GM23338 (cell line): ENCODE measurements around the gene BRD9. TPM values are rescaled to one million over a fixed set of nuclear protein-coding genes. Genes with fewer than 3 reads are reported as not detected.

Source experiments
- ATAC-seq: fragments of 200-7000 bp; cut with Tn5 transposase; 3 replicates; pipeline ENCODE4 v1.9.1; 2020
- DNase-seq: peaks from one replicate; pipeline ENCODE4 v3.0.0-alpha.2; 2015; ENCODE audit warnings: low spot score
- H2AFZ ChIP-seq: fragments of 200-600 bp; sonication (generic); 2 replicates; pipeline ENCODE4 v1.8.0; 2016; ENCODE audit warnings: antibody characterized with exemption, mild to moderate bottlenecking, moderate library complexity
- H3F3A ChIP-seq: fragments of 200-600 bp; sonication (generic); replicated peaks from 2 replicates; pipeline ENCODE4 v1.8.0; 2017; ENCODE audit warnings: antibody characterized with exemption, mixed run types, low read depth
- H3K27ac ChIP-seq: fragments of 200-600 bp; sonication (generic); 2 replicates; pipeline ENCODE4 v1.6.1; 2016; ENCODE audit warnings: low read depth
- H3K27me3 ChIP-seq: fragments of 200-600 bp; sonication (generic); 2 replicates; pipeline ENCODE4 v1.8.0; 2016; ENCODE audit warnings: mild to moderate bottlenecking, mixed run types, moderate library complexity; ENCODE audit not compliant: insufficient read depth
- H3K36me3 ChIP-seq: fragments of 200-600 bp; sonication (generic); 2 replicates; pipeline ENCODE4 v1.8.0; 2016; ENCODE audit warnings: mild to moderate bottlenecking; ENCODE audit not compliant: insufficient read depth
- H3K4me1 ChIP-seq: fragments of 200-600 bp; sonication (generic); 2 replicates; pipeline ENCODE4 v1.8.0; 2016; ENCODE audit warnings: mild to moderate bottlenecking, moderate library complexity; ENCODE audit not compliant: insufficient read depth
- H3K4me2 ChIP-seq: fragments of 200-600 bp; sonication (generic); 2 replicates; pipeline ENCODE4 v1.7.1; 2017; ENCODE audit warnings: mixed run types
- H3K4me3 ChIP-seq: fragments of 200-600 bp; sonication (generic); 2 replicates; pipeline ENCODE4 v1.6.1; 2016; ENCODE audit warnings: mixed run types
- H3K79me2 ChIP-seq: fragments of 200-600 bp; sonication (generic); replicated peaks from 2 replicates; pipeline ENCODE4 v1.8.0; 2017; ENCODE audit warnings: mild to moderate bottlenecking; ENCODE audit not compliant: insufficient read depth
- H3K9me2 ChIP-seq: fragments of 200-600 bp; sonication (generic); 2 replicates; pipeline ENCODE4 v1.8.0; 2017; ENCODE audit not compliant: insufficient read depth
- H4K20me1 ChIP-seq: fragments of 200-600 bp; sonication (generic); replicated peaks from 2 replicates; pipeline ENCODE4 v1.8.0; 2017; ENCODE audit warnings: mild to moderate bottlenecking; ENCODE audit not compliant: insufficient read depth
- H3K27ac Mint-ChIP-seq: 2 replicates; pipeline ENCODE4 v1.8.0; 2020; ENCODE audit warnings: inconsistent platforms, mild to moderate bottlenecking, moderate library complexity, mixed read lengths
- H3K27me3 Mint-ChIP-seq: 3 replicates; pipeline ENCODE4 v1.8.0; 2022; ENCODE audit warnings: low read depth, mild to moderate bottlenecking, moderate library complexity, mixed read lengths, inconsistent platforms; ENCODE audit not compliant: insufficient read depth, poor library complexity
- H3K36me3 Mint-ChIP-seq: 3 replicates; pipeline ENCODE4 v1.8.0; 2021; ENCODE audit warnings: low read depth, mild to moderate bottlenecking, inconsistent platforms, moderate library complexity, mixed read lengths
- H3K4me1 Mint-ChIP-seq: 3 replicates; pipeline ENCODE4 v1.8.0; 2020; ENCODE audit warnings: mild to moderate bottlenecking, inconsistent platforms, mixed read lengths
- H3K4me3 Mint-ChIP-seq: 3 replicates; pipeline ENCODE4 v1.8.0; 2021; ENCODE audit warnings: moderate library complexity, mild to moderate bottlenecking, inconsistent platforms, mixed read lengths
- H3K9me3 Mint-ChIP-seq: 3 replicates; pipeline ENCODE4 v1.8.0; 2020; ENCODE audit warnings: moderate library complexity, mild to moderate bottlenecking, inconsistent platforms, mixed read lengths
- CREB1 ChIP-seq: fragments of 250-450 bp; sonication (Bioruptor Pico); IDR thresholded peaks from 2 replicates; pipeline ENCODE4 v1.5.0; 2020; ENCODE audit warnings: low read depth, mild to moderate bottlenecking, moderate library complexity
- EZH2 ChIP-seq: fragments of 200-600 bp; sonication (generic); IDR thresholded peaks from one replicate; pipeline ENCODE4 v1.8.0; 2017; ENCODE audit warnings: antibody characterized with exemption, mild to moderate bottlenecking, low read depth; ENCODE audit not compliant: unreplicated experiment
- EZH2phosphoT487 ChIP-seq: fragments of 200-600 bp; sonication (generic); IDR thresholded peaks from one replicate; pipeline ENCODE4 v1.8.1; 2018; ENCODE audit warnings: antibody characterized with exemption; ENCODE audit not compliant: unreplicated experiment
- JUNB ChIP-seq: IDR thresholded peaks from one replicate; pipeline ENCODE4 v1.6.1; 2016; ENCODE audit warnings: antibody characterized with exemption; ENCODE audit not compliant: unreplicated experiment
- NANOG ChIP-seq: IDR thresholded peaks from 2 replicates; pipeline ENCODE4 v1.6.1; 2016; ENCODE audit warnings: antibody characterized with exemption, borderline replicate concordance
- POLR2AphosphoS5 ChIP-seq: IDR thresholded peaks from 2 replicates; pipeline ENCODE4 v1.6.1; 2016; ENCODE audit warnings: antibody characterized with exemption, low read depth
- STAT1 ChIP-seq: IDR thresholded peaks from one replicate; pipeline ENCODE4 v1.6.1; 2016; ENCODE audit warnings: antibody characterized with exemption; ENCODE audit not compliant: unreplicated experiment
- ZNF114 ChIP-seq: fragments of 250-450 bp; sonication (Bioruptor Pico); IDR thresholded peaks from 2 replicates; pipeline ENCODE4 v1.5.0; 2020; ENCODE audit warnings: mild to moderate bottlenecking, moderate library complexity
- ZNF331 ChIP-seq: fragments of 250-450 bp; sonication (Bioruptor Pico); IDR thresholded peaks from 2 replicates; pipeline ENCODE4 v1.5.0; 2020; ENCODE audit warnings: low read depth, mild to moderate bottlenecking, moderate library complexity
- polyA plus RNA-seq: library from polyadenylated mRNA; unstranded; fragments of >200 nt; fragmentation: Nextera tagmentation; extraction: Ambion mirVana; gene quantifications from 2 replicates; pipeline ENCODE4 v1.2.1, GENCODE V29; 2016
- total RNA-seq: library from RNA; depleted of rRNA; stranded (reverse); fragments of >200 nt; shearing (Covaris generic); gene quantifications from 2 replicates; pipeline ENCODE4 v1.2.3, GENCODE V29; 2014
- TF ChIP-seq, protein P1 (sequence below), 2 experiments: fragments of 200-600 bp in 1 of 2; sonication (generic) in 1 of 2; conservative IDR thresholded peaks; 2 replicates each; pipeline versions ENCODE4 v1.5.1 to v1.6.1; 2016 to 2017; ENCODE audit warnings: antibody characterized with exemption in 2 of 2, low read depth in 2 of 2, mild to moderate bottlenecking in 2 of 2, moderate library complexity in 1 of 2
- TF ChIP-seq, protein P2 (sequence below): IDR thresholded peaks from 2 replicates; pipeline ENCODE4 v1.6.1; 2016; ENCODE audit warnings: antibody characterized with exemption
- TF ChIP-seq, protein P3 (sequence below): IDR thresholded peaks from one replicate; pipeline ENCODE4 v1.6.1; 2018; ENCODE audit warnings: antibody characterized with exemption; ENCODE audit not compliant: unreplicated experiment
- TF ChIP-seq, protein P4 (sequence below): fragments of 250-450 bp; sonication (Bioruptor Pico); IDR thresholded peaks from 2 replicates; pipeline ENCODE4 v1.5.0; 2020; ENCODE audit warnings: mild to moderate bottlenecking, moderate library complexity

The BRD9 gene
- total and polyA plus RNA-seq, 2 experiments from 2014 or later = 32.9 to 54.7 TPM

DNA sequence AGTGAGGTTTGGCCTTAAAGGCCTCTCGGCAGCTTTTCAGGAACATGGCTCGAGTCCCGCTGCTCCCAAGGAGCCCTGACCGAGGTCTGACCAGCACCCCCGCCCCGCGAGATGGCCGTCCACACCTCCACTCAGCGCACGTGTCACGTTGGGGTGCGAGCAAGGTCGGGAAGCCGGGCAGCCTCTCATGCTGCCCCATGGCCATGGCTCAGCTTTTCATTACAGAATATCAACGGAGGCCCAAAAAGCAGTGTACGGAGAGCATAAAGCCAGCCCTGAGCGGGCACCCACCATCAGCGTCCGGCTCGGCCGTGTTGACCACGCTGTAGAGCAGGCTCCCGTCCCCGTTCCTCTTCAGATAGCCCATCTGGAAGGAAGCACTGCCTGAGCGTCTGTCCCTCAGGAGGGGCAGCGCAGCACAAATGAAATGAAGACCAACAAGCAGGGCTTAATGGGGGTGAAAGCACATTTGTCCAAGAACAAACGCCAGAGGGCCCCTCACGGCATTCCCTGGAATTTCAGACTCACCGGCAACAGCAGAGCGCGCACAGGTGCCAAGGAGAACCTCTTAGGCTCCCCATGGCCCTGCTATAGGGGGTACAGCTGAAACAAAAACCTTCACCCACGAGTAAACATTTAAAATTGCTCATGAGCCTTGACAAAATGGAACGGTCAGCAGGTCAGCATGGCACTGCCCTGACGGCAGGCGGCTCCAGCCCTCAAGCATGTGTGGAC lies 11.6 kb downstream of the BRD9 start:
- H3K4me1 ChIP-seq = no peaks in the 10 kb centered on the region
- no peak overlapping the region for H3K4me2 ChIP-seq
- ATAC-seq (no peak), DNase-seq (no peak)
- peaks cover 49% of the 10 kb centered on the region for H3K79me2 ChIP-seq
- Mint-ChIP-seq H3K36me3 (peaks cover 79% of the 10 kb centered on the region), H3K27me3 (peaks cover 19% of the 10 kb centered on the region), H3K4me1 (no peaks in the 10 kb centered on the region; the same call in 2 of the 3 replicates), H3K9me3 (peaks cover 6% of the 10 kb centered on the region), H3K27ac (no peak overlapping the region), H3K4me3 (no peak overlapping the region)
- no peak overlapping the region for H2AFZ ChIP-seq
- no peaks in the 10 kb centered on the region for H3K27me3 ChIP-seq
- TF ChIP-seq, protein P1, sequence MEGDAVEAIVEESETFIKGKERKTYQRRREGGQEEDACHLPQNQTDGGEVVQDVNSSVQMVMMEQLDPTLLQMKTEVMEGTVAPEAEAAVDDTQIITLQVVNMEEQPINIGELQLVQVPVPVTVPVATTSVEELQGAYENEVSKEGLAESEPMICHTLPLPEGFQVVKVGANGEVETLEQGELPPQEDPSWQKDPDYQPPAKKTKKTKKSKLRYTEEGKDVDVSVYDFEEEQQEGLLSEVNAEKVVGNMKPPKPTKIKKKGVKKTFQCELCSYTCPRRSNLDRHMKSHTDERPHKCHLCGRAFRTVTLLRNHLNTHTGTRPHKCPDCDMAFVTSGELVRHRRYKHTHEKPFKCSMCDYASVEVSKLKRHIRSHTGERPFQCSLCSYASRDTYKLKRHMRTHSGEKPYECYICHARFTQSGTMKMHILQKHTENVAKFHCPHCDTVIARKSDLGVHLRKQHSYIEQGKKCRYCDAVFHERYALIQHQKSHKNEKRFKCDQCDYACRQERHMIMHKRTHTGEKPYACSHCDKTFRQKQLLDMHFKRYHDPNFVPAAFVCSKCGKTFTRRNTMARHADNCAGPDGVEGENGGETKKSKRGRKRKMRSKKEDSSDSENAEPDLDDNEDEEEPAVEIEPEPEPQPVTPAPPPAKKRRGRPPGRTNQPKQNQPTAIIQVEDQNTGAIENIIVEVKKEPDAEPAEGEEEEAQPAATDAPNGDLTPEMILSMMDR (conservative IDR thresholded peaks at IDR 0.05; ENCODE audit: low read depth in 2 of 2) = no peak
- TF ChIP-seq EZH2phosphoT487 = no peak
- TF ChIP-seq NANOG = no peak
- TF ChIP-seq, protein P2, sequence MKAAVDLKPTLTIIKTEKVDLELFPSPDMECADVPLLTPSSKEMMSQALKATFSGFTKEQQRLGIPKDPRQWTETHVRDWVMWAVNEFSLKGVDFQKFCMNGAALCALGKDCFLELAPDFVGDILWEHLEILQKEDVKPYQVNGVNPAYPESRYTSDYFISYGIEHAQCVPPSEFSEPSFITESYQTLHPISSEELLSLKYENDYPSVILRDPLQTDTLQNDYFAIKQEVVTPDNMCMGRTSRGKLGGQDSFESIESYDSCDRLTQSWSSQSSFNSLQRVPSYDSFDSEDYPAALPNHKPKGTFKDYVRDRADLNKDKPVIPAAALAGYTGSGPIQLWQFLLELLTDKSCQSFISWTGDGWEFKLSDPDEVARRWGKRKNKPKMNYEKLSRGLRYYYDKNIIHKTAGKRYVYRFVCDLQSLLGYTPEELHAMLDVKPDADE = no peak
- no peak for TF ChIP-seq EZH2
- no peak for TF ChIP-seq CREB1 (CRISPR knock-in tag)
- TF ChIP-seq, protein P3, sequence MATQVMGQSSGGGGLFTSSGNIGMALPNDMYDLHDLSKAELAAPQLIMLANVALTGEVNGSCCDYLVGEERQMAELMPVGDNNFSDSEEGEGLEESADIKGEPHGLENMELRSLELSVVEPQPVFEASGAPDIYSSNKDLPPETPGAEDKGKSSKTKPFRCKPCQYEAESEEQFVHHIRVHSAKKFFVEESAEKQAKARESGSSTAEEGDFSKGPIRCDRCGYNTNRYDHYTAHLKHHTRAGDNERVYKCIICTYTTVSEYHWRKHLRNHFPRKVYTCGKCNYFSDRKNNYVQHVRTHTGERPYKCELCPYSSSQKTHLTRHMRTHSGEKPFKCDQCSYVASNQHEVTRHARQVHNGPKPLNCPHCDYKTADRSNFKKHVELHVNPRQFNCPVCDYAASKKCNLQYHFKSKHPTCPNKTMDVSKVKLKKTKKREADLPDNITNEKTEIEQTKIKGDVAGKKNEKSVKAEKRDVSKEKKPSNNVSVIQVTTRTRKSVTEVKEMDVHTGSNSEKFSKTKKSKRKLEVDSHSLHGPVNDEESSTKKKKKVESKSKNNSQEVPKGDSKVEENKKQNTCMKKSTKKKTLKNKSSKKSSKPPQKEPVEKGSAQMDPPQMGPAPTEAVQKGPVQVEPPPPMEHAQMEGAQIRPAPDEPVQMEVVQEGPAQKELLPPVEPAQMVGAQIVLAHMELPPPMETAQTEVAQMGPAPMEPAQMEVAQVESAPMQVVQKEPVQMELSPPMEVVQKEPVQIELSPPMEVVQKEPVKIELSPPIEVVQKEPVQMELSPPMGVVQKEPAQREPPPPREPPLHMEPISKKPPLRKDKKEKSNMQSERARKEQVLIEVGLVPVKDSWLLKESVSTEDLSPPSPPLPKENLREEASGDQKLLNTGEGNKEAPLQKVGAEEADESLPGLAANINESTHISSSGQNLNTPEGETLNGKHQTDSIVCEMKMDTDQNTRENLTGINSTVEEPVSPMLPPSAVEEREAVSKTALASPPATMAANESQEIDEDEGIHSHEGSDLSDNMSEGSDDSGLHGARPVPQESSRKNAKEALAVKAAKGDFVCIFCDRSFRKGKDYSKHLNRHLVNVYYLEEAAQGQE = no peak
- TF ChIP-seq ZNF114 (CRISPR knock-in tag) = no peak
- TF ChIP-seq JUNB = no peak
- TF ChIP-seq ZNF331 (CRISPR knock-in tag) = no peak
- TF ChIP-seq POLR2AphosphoS5 = no peak
- TF ChIP-seq, protein P4, sequence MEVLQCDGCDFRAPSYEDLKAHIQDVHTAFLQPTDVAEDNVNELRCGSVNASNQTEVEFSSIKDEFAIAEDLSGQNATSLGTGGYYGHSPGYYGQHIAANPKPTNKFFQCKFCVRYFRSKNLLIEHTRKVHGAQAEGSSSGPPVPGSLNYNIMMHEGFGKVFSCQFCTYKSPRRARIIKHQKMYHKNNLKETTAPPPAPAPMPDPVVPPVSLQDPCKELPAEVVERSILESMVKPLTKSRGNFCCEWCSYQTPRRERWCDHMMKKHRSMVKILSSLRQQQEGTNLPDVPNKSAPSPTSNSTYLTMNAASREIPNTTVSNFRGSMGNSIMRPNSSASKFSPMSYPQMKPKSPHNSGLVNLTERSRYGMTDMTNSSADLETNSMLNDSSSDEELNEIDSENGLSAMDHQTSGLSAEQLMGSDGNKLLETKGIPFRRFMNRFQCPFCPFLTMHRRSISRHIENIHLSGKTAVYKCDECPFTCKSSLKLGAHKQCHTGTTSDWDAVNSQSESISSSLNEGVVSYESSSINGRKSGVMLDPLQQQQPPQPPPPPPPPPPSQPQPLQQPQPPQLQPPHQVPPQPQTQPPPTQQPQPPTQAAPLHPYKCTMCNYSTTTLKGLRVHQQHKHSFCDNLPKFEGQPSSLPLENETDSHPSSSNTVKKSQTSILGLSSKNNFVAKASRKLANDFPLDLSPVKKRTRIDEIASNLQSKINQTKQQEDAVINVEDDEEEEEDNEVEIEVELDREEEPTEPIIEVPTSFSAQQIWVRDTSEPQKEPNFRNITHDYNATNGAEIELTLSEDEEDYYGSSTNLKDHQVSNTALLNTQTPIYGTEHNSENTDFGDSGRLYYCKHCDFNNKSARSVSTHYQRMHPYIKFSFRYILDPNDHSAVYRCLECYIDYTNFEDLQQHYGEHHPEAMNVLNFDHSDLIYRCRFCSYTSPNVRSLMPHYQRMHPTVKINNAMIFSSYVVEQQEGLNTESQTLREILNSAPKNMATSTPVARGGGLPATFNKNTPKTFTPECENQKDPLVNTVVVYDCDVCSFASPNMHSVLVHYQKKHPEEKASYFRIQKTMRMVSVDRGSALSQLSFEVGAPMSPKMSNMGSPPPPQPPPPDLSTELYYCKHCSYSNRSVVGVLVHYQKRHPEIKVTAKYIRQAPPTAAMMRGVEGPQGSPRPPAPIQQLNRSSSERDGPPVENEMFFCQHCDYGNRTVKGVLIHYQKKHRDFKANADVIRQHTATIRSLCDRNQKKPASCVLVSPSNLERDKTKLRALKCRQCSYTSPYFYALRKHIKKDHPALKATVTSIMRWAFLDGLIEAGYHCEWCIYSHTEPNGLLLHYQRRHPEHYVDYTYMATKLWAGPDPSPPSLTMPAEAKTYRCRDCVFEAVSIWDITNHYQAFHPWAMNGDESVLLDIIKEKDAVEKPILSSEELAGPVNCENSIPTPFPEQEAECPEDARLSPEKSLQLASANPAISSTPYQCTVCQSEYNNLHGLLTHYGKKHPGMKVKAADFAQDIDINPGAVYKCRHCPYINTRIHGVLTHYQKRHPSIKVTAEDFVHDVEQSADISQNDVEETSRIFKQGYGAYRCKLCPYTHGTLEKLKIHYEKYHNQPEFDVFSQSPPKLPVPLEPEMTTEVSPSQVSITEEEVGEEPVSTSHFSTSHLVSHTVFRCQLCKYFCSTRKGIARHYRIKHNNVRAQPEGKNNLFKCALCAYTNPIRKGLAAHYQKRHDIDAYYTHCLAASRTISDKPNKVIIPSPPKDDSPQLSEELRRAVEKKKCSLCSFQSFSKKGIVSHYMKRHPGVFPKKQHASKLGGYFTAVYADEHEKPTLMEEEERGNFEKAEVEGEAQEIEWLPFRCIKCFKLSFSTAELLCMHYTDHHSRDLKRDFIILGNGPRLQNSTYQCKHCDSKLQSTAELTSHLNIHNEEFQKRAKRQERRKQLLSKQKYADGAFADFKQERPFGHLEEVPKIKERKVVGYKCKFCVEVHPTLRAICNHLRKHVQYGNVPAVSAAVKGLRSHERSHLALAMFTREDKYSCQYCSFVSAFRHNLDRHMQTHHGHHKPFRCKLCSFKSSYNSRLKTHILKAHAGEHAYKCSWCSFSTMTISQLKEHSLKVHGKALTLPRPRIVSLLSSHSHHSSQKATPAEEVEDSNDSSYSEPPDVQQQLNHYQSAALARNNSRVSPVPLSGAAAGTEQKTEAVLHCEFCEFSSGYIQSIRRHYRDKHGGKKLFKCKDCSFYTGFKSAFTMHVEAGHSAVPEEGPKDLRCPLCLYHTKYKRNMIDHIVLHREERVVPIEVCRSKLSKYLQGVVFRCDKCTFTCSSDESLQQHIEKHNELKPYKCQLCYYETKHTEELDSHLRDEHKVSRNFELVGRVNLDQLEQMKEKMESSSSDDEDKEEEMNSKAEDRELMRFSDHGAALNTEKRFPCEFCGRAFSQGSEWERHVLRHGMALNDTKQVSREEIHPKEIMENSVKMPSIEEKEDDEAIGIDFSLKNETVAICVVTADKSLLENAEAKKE (CRISPR knock-in tag) = no peak
- no peak for TF ChIP-seq STAT1
- H3K4me3 ChIP-seq = no peak overlapping the region
- H3K27ac ChIP-seq = no peak overlapping the region
- peaks cover 8% of the 10 kb centered on the region; the same call in 1 of the 2 replicates for H3F3A ChIP-seq
- no peaks in the 10 kb centered on the region for H3K9me2 ChIP-seq
- peaks cover 18% of the 10 kb centered on the region for H4K20me1 ChIP-seq
- peaks cover 31% of the 10 kb centered on the region for H3K36me3 ChIP-seq
